HepG2 (cell line): ENCODE measurements around the gene EFHC2. TPM values are rescaled to one million over a fixed set of nuclear protein-coding genes. Genes with fewer than 3 reads are reported as not detected.

Experiments
- ATAC-seq: fragments of 200-7000 bp; cut with Tn5 transposase; 3 replicates; pipeline ENCODE4 v1.9.1; 2020; ENCODE audit warnings: mild to moderate bottlenecking, moderate library complexity
- BruUV-seq: library from RNA; stranded (reverse); fragments of 400-500 nt; replicated peaks from 2 replicates; lab custom pipeline; 2021; lab: Mats Ljungman, UMichigan
- CTCF ChIA-PET: fragments of 300-600 bp; formaldehyde crosslinking; extraction: SDS; loops from one replicate; lab custom pipeline; 2021; ENCODE audit warnings: low total read pairs, inconsistent platforms, low intra/inter-chr PET ratio; lab: Yijun Ruan, JAX
- POLR2A ChIA-PET: fragments of 350-600 bp; sonication (Branson Sonifier 250); formaldehyde crosslinking; loops from one replicate; lab custom pipeline; 2020; ENCODE audit warnings: antibody characterized with exemption, inconsistent platforms; lab: Yijun Ruan, JAX
- DNase-seq: peaks from one replicate; pipeline ENCODE4 v3.0.0-alpha.2; 2015; ENCODE audit warnings: low spot score
- FAIRE-seq: peaks from 3 replicates; lab custom pipeline; 2011; peaks lifted over from hg19 to GRCh38; lab: Jason Lieb, UNC
- H2AFZ ChIP-seq: one replicate; pipeline ENCODE4 v1.6.1; 2011; ENCODE audit warnings: low read length, inconsistent platforms
- H3K27ac ChIP-seq: fragments of 300-600 bp; 3 replicates; pipeline ENCODE4 v1.8.0; 2011; ENCODE audit warnings: mixed run types, mild to moderate bottlenecking, mixed read lengths, low read length, inconsistent platforms; ENCODE audit not compliant: insufficient read depth; ENCODE audit errors: extremely low read length
- H3K27me3 ChIP-seq, 2 experiments: fragments of 200-600 bp in 1 of 2; 2 replicates in 1 of 2; 3 replicates in 1 of 2; pipeline versions ENCODE4 v1.6.0 to v1.8.0; 2011; ENCODE audit warnings: low read length in 2 of 2, mild to moderate bottlenecking in 2 of 2, moderate library complexity in 2 of 2, inconsistent platforms in 1 of 2; ENCODE audit not compliant: insufficient read depth in 2 of 2, control insufficient read depth in 1 of 2
- H3K36me3 ChIP-seq, 2 experiments: fragments of 200-600 bp in 1 of 2; replicated peaks in 1 of 2; 2 replicates in 1 of 2; 3 replicates in 1 of 2; pipeline versions ENCODE4 v1.5.1 to v1.8.0; 2011; ENCODE audit warnings: low read length in 2 of 2, inconsistent platforms in 1 of 2; ENCODE audit not compliant: insufficient read depth in 2 of 2, control insufficient read depth in 1 of 2
- H3K4me1 ChIP-seq: 2 replicates; pipeline ENCODE4 v1.5.1; 2012; ENCODE audit warnings: low read length, inconsistent platforms; ENCODE audit not compliant: insufficient read depth
- H3K4me2 ChIP-seq: 2 replicates; pipeline ENCODE4 v1.6.0; 2011; ENCODE audit warnings: low read depth, low read length, inconsistent platforms
- H3K4me3 ChIP-seq, 3 experiments: fragments of 200-600 bp in 1 of 3; sonication (generic), shearing (Covaris generic) in 1 of 3; replicated peaks in 1 of 3; 2 replicates each; pipeline ENCODE4 v1.5.1; 2011 to 2016; ENCODE audit warnings: low read length in 3 of 3, inconsistent platforms in 2 of 3, low read depth in 2 of 3, mild to moderate bottlenecking in 2 of 3, control low read depth in 1 of 3, mixed read lengths in 1 of 3; ENCODE audit not compliant: insufficient read depth in 1 of 3
- H3K79me2 ChIP-seq: one replicate; pipeline ENCODE4 v1.6.1; 2011; ENCODE audit warnings: low read length, inconsistent platforms; ENCODE audit not compliant: insufficient read depth
- H3K9ac ChIP-seq: 2 replicates; pipeline ENCODE4 v1.6.0; 2011; ENCODE audit warnings: mild to moderate bottlenecking, low read depth, low read length, inconsistent platforms; ENCODE audit not compliant: insufficient read depth
- H3K9me3 ChIP-seq: 2 replicates; pipeline ENCODE4 v1.5.1; 2012; ENCODE audit warnings: mild to moderate bottlenecking, low read length
- H4K20me1 ChIP-seq: 2 replicates; pipeline ENCODE4 v1.6.0; 2011; ENCODE audit warnings: inconsistent platforms, mild to moderate bottlenecking, low read length, moderate library complexity; ENCODE audit not compliant: insufficient read depth
- ARID2 ChIP-seq: sonication (generic); formaldehyde crosslinking; IDR thresholded peaks from 2 replicates; pipeline ENCODE4 v1.8.1; 2022; ENCODE audit warnings: mild to moderate bottlenecking, missing genetic modification reagents, borderline replicate concordance
- GZF1 ChIP-seq: sonication (generic); formaldehyde crosslinking; IDR thresholded peaks from 2 replicates; pipeline ENCODE4 v1.5.1; 2020; ENCODE audit warnings: mild to moderate bottlenecking, missing genetic modification reagents
- HMG20A ChIP-seq: IDR thresholded peaks from 2 replicates; pipeline ENCODE4 v1.6.1; 2016; ENCODE audit warnings: borderline replicate concordance
- NFIB ChIP-seq: sonication (generic); formaldehyde crosslinking; IDR thresholded peaks from 2 replicates; pipeline ENCODE4 v1.9.0; 2021; ENCODE audit warnings: missing genetic modification reagents, mild to moderate bottlenecking, borderline replicate concordance
- RBAK ChIP-seq: sonication (generic); formaldehyde crosslinking; IDR thresholded peaks from 2 replicates; pipeline ENCODE4 v1.5.1; 2020; ENCODE audit warnings: mild to moderate bottlenecking, missing genetic modification reagents
- SETDB1 ChIP-seq: sonication (generic); formaldehyde crosslinking; IDR thresholded peaks from 2 replicates; pipeline ENCODE4 v1.5.1; 2020; ENCODE audit warnings: missing genetic modification reagents, mild to moderate bottlenecking, borderline replicate concordance
- ZFAT ChIP-seq: sonication (generic); formaldehyde crosslinking; conservative IDR thresholded peaks from 2 replicates; pipeline ENCODE4 v1.8.1; 2023; ENCODE audit warnings: missing genetic modification reagents, inconsistent platforms
- ZNF24 ChIP-seq: fragments of 450-650 bp; IDR thresholded peaks from 2 replicates; pipeline ENCODE4 v1.6.1; 2017; ENCODE audit warnings: antibody characterized with exemption, mild to moderate bottlenecking
- ZNF296 ChIP-seq: sonication (generic); formaldehyde crosslinking; conservative IDR thresholded peaks from 2 replicates; pipeline ENCODE4 v1.5.0; 2020; ENCODE audit warnings: mild to moderate bottlenecking, missing genetic modification reagents
- ZNF468 ChIP-seq: sonication (generic); formaldehyde crosslinking; IDR thresholded peaks from 2 replicates; pipeline ENCODE4 v1.8.0; 2022; ENCODE audit warnings: mild to moderate bottlenecking, moderate library complexity, missing genetic modification reagents
- WGBS: methylation state at CpG from one replicate; pipeline ENCODE4 v1.1.6; 2017; ENCODE audit warnings: low lambda C conversion rate; 5-methylcytosine and 5-hydroxymethylcytosine counted together
- in situ Hi-C: cut with HindIII; loops from 2 replicates; pipeline ENCODE4 v1.10.0; 2017; ENCODE audit warnings: low pct_unique_long_range_greater_than_20kb; ENCODE audit not compliant: extremely low pct_ligation_motif_present
- intact Hi-C: fragments of 100-400 bp; cut with micrococcal nuclease; formaldehyde crosslinking; loops from one replicate; pipeline ENCODE4 v1.10.0; 2022; ENCODE audit not compliant: unreplicated experiment
- polyA plus RNA-seq, 8 experiments: library from polyadenylated mRNA; depleted of rRNA in 3 of 8; stranded (reverse) in 7 of 8; unstranded in 1 of 8; fragments of >200 nt; fragmentation: Illumina TruSeq in 4 of 8; extraction: Trizol in 4 of 8; gene quantifications; 2 replicates each; pipeline versions ENCODE4 v1.2.1 to v1.2.3, GENCODE V29; 2011 to 2016; ENCODE audit warnings: low read depth in 4 of 8, missing spikeins in 1 of 8, mixed read lengths in 1 of 8; ENCODE audit not compliant: insufficient read depth in 1 of 8
- total RNA-seq, 5 experiments: library from RNA; depleted of rRNA; stranded (reverse); fragments of >200 nt; fragmentation: Illumina TruSeq; extraction: Trizol; gene quantifications; 2 replicates each; pipeline ENCODE4 v1.2.3, GENCODE V29; 2016; ENCODE audit warnings: low read depth in 1 of 5
- TF ChIP-seq, protein P1 (sequence below): sonication (generic); formaldehyde crosslinking; IDR thresholded peaks from 2 replicates; pipeline ENCODE4 v1.8.0; 2022; ENCODE audit warnings: missing genetic modification reagents, mild to moderate bottlenecking, inconsistent platforms, borderline replicate concordance
- TF ChIP-seq, protein P2 (sequence below): sonication (generic); formaldehyde crosslinking; IDR thresholded peaks from 2 replicates; pipeline ENCODE4 v1.5.0; 2020; ENCODE audit warnings: missing genetic modification reagents
- TF ChIP-seq, protein P3 (sequence below): fragments of 450-650 bp; IDR thresholded peaks from 2 replicates; pipeline ENCODE4 v1.6.1; 2017; ENCODE audit warnings: mild to moderate bottlenecking

Gene EFHC2
- total and polyA plus RNA-seq, 2 of the 13 experiments (the other 11 are each of a cell fraction or from before 2014, with no cell fraction given), result not detected

DNA sequence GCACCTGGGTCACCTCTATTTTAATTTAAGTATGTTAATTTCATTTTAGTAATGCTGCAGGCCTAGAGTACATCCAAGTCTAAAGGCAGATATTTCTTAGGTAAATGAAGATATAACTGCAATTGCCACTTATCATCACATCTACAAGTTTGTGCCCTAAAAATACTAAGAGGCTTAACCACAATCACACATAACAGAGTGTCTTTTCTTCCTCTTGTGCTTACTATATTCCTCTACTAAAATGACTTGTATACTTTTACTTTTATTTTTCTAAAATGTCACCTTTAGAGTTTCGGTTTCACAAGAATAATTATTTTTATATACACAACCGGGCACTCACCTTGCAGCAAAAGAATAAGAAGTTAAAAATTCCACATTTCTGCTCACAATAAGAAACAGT is 77.9 kb downstream of the EFHC2 start:
- no peaks in the 10 kb centered on the region for H3K27me3 ChIP-seq
- no peak for ATAC-seq

DNA sequence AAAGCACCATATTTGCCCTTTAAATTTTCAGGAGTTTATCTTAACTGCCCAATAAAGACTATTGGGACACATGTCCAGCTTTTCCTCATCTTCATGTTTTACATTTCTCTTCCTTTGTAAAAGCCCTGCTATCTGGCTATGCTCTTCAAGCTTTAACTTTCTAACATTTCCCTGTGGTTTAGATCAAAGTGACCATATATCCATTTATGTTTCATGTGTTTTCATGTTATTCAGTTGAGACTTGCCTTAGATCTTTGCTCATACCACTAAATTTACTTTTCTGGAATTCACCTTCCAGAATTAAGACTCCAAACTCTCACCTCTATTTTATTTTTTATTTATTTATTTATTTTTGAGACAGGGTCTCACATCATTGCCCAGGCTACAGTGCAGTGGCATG is 78.5 kb downstream of the EFHC2 start:
- FAIRE-seq, result no peak
- TF ChIP-seq ZNF468 (no peak), ZFAT (CRISPR knock-in tag) (no peak), ARID2 (CRISPR knock-in tag) (no peak), SETDB1 (no peak)
- TF ChIP-seq, protein P1, sequence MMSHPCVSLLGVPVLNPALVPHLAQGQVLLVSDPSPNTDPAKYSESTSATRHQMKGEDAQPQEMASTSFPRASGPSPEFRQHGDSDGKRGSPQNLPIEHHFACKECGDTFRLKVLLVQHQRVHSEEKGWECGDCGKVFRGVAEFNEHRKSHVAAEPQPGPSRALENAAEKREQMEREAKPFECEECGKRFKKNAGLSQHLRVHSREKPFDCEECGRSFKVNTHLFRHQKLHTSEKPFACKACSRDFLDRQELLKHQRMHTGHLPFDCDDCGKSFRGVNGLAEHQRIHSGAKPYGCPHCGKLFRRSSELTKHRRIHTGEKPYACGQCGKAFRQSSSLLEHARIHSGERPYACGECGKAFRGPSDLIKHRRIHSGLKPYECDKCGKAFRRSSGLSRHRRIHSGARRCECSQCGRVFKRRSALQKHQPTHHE, result no peak
- TF ChIP-seq, protein P2, sequence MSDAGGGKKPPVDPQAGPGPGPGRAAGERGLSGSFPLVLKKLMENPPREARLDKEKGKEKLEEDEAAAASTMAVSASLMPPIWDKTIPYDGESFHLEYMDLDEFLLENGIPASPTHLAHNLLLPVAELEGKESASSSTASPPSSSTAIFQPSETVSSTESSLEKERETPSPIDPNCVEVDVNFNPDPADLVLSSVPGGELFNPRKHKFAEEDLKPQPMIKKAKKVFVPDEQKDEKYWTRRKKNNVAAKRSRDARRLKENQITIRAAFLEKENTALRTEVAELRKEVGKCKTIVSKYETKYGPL (CRISPR knock-in tag), result no peak
- TF ChIP-seq, protein P3, sequence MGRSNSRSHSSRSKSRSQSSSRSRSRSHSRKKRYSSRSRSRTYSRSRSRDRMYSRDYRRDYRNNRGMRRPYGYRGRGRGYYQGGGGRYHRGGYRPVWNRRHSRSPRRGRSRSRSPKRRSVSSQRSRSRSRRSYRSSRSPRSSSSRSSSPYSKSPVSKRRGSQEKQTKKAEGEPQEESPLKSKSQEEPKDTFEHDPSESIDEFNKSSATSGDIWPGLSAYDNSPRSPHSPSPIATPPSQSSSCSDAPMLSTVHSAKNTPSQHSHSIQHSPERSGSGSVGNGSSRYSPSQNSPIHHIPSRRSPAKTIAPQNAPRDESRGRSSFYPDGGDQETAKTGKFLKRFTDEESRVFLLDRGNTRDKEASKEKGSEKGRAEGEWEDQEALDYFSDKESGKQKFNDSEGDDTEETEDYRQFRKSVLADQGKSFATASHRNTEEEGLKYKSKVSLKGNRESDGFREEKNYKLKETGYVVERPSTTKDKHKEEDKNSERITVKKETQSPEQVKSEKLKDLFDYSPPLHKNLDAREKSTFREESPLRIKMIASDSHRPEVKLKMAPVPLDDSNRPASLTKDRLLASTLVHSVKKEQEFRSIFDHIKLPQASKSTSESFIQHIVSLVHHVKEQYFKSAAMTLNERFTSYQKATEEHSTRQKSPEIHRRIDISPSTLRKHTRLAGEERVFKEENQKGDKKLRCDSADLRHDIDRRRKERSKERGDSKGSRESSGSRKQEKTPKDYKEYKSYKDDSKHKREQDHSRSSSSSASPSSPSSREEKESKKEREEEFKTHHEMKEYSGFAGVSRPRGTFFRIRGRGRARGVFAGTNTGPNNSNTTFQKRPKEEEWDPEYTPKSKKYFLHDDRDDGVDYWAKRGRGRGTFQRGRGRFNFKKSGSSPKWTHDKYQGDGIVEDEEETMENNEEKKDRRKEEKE, result no peak

More for the DNA sequence above, 77.9 kb downstream of the EFHC2 start:
- 2% methylated on average over 2 of the region's 2 CpGs for WGBS
- CTCF ChIA-PET, result no interaction called here
- Histone ChIP-seq H3K36me3 (no peaks in the 10 kb centered on the region), H4K20me1 (no peaks in the 10 kb centered on the region), H3K4me3 (no peak overlapping the region), H3K27ac (no peak overlapping the region), H3K4me1 (no peaks in the 10 kb centered on the region), H3K9ac (no peak overlapping the region), H3K79me2 (no peaks in the 10 kb centered on the region), H2AFZ (no peak overlapping the region), H3K9me3 (no peaks in the 10 kb centered on the region), H3K4me2 (no peak overlapping the region)
- FAIRE-seq (no peak), DNase-seq (no peak)
- intact Hi-C loops, result no loop called here
- no peak for TF ChIP-seq ZNF24
- TF ChIP-seq GZF1 (CRISPR knock-in tag), result no peak
- TF ChIP-seq NFIB (CRISPR knock-in tag), result no peak
- TF ChIP-seq ZNF296 (CRISPR knock-in tag), result no peak
- no peak for TF ChIP-seq RBAK (CRISPR knock-in tag)
- TF ChIP-seq HMG20A, result no peak
- no TSS peak for BruUV-seq
- in situ Hi-C loops, result no loop called here
- POLR2A ChIA-PET, result no interaction called here

More for the DNA sequence above, 78.5 kb downstream of the EFHC2 start:
- ATAC-seq (no peak), DNase-seq (no peak)
- Histone ChIP-seq H3K4me3 (no peak overlapping the region), H3K27me3 (no peaks in the 10 kb centered on the region), H2AFZ (no peak overlapping the region), H3K79me2 (no peaks in the 10 kb centered on the region), H3K9ac (no peak overlapping the region), H3K4me2 (no peak overlapping the region), H3K9me3 (no peaks in the 10 kb centered on the region), H3K4me1 (no peaks in the 10 kb centered on the region), H3K36me3 (no peaks in the 10 kb centered on the region), H3K27ac (no peak overlapping the region), H4K20me1 (no peaks in the 10 kb centered on the region)
- in situ Hi-C loops (no loop called here), intact Hi-C loops (no loop called here)
- ChIA-PET CTCF (no interaction called here), POLR2A (no interaction called here)
- no TSS peak for BruUV-seq
